Skin epidermis (tissue), 12 donors: ENCODE data around the gene TNN.
"Not testable (repeated sequence)": the region's sequence is repeated elsewhere in the genome, so short reads cannot be mapped to it uniquely, and the experiment has no call there.

Source experiments
- H3K27ac ChIP-seq, 21 experiments: fragments of 200-600 bp; sonication (generic) in 11 of 21; one replicate each; pipeline ENCODE4 v1.5.0; 2020; ENCODE audit warnings: mild to moderate bottlenecking in 3 of 21, inconsistent platforms in 2 of 21, moderate library complexity in 2 of 21
- H3K4me3 ChIP-seq, 7 experiments: fragments of 200-600 bp; sonication (generic) in 2 of 7; one replicate each; pipeline ENCODE4 v1.5.0; 2020; ENCODE audit warnings: inconsistent platforms in 2 of 7, mild to moderate bottlenecking in 2 of 7, moderate library complexity in 1 of 7

Gene TNN

GRCh38 chr1:175097361-175097760 is 29.7 kb downstream of the TNN start:
- Histone ChIP-seq H3K4me3 (no peak overlapping the region), H3K27ac (no peak overlapping the region)

- H3K4me3 ChIP-seq: no peak overlapping the region
- no peak overlapping the region for H3K27ac ChIP-seq
Observed at GRCh38 chr1:175099916-175100315, 32.3 kb downstream of the TNN start.

DNA sequence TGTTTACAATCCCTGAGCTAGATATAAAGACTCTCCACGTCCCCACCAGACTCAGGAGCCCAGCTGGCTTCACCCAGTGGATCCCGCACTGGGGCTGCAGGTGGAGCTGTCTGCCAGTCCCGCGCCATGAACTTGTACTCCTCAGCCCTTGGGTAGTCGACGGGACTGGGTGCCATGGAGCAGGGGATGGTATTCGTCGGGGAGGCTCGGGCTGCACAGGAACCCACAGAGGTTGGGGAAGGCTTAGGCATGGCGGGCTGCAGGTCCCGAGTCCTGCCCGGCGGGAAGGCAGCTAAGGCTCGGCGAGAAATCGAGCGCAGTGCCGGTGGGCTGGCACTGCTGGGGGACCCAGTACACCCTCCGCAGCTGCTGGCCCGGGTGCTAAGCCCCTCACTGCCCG is 34.5 kb downstream of the TNN start:
- H3K27ac ChIP-seq, H3K4me3 ChIP-seq: not testable (repeated sequence)

GRCh38 chr1:175106536-175106935 is 38.9 kb downstream of the TNN start:
- H3K27ac ChIP-seq, H3K4me3 ChIP-seq: not testable (repeated sequence)

DNA sequence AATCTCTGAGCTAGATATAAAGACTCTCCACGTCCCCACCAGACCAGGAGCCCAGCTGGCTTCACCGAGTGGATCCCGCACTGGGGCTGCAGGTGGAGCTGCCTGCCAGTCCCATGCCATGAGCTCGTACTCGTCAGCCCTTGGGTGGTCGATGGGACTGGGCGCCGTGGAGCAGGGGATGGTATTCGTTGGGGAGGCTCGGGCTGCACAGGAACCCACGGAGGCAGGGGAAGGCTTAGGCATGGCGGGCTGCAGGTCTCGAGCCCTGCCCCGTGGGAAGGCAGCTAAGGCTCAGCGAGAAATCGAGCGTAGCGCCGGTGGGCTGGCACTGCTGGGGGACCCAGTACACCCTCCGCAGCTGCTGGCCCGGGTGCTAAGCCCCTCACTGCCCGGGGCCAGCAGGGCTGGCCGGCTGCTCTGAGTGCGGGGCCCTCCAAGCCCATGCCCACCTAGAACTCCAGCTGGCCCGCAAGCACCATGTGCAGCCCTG is 40.7 kb downstream of the TNN start:
- not testable (repeated sequence) for H3K4me3 ChIP-seq, H3K27ac ChIP-seq

GRCh38 chr1:175114996-175115395 is 47.4 kb downstream of the TNN start:
- Histone ChIP-seq H3K27ac (no peak overlapping the region), H3K4me3 (no peak overlapping the region)

- Histone ChIP-seq H3K4me3 (no peak overlapping the region), H3K27ac (no peak overlapping the region)
Observed at GRCh38 chr1:175116210-175116798, 48.7 kb downstream of the TNN start.

- Histone ChIP-seq H3K4me3 (no peak overlapping the region), H3K27ac (no peak overlapping the region)
Observed at GRCh38 chr1:175116903-175117302, 49.3 kb downstream of the TNN start.

DNA sequence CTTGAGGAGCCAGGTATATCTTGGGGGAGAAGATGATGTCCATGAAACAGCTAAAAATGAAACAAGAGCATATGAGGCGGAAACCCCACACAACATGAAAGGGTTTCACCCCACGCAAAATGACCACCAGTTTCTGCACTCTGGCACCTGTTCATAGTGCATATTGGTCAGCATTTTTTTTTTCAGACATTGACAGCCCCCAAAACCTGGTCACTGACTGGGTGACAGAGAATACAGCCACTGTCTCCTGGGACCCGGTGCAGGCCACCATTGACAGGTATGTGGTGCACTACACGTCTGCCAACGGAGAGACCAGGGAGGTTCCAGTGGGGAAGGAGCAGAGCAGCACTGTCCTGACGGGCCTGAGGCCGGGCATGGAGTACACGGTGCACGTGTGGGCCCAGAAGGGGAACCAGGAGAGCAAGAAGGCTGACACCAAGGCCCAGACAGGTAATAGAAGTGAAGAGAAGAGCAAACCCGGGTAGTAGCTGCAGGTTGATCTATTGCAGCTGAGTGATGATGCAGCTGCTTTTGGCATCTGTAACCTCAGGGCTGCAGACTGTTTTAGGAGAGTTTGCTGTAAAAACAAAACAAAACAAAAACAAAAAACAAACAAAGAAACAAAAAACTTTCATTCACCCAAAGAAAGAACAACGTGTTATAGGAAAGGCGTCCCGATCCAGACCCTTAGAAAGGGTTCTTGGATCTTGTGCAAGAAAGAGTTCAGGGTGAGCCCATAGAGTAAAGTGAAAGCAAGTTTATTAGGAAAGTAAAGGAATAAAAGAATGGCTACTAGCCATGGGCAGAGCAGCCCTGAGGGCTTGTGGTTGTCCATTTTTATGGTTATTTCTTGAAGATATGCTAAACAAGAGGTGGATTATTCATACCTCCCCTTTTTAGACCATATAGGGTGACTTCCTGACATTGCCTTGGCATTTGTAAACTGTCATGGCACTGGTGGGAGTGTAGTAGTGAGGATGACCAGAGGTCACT is 51.0 kb downstream of the TNN start:
- H3K27ac ChIP-seq: no peak overlapping the region
- no peak overlapping the region for H3K4me3 ChIP-seq

DNA sequence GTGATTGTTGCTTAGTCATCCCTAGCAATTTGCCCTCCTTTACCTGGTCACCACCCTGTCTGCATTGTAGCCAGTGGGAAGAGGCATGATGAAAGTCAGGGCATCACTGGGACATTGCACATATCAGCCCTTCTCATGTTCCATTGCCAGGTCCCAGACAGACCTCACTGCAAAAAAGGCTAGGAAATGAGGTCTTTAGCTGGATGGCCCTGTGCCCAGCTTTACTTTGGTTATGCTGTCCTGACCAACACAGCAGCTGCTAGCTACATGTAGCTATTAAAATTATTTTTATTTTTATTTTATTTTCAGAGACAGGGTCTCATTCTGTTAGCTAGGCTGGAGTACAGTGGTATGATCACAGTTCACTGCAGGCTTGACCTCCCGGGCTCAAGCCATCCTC is 52.9 kb downstream of the TNN start:
- H3K27ac ChIP-seq: no peak overlapping the region

DNA sequence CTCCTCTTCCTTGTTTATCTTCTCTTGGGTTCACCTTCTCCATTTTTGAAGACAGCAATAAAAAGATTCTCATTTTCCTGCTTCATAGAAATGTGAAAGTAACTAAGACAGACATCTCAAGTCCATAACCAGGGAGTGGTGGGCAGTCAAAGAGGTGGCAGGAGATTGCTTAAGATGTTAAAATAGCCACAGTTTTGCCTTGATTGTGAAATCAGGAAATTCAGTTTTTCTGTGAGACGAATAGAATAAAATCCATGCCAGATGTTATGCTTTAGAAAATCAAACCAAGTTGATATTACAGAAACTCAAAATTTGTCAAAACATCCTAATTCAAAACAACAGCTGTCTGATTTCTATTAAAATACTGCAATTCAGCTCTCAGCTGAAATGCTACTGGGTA is 57.2 kb downstream of the TNN start:
- Histone ChIP-seq H3K4me3 (no peak overlapping the region), H3K27ac (peak overlapping the region in 5 of 21 experiments; percentile 19 to 50 (median 38))

More for the DNA sequence above, 52.9 kb downstream of the TNN start:
- H3K4me3 ChIP-seq: no peak overlapping the region

DNA sequence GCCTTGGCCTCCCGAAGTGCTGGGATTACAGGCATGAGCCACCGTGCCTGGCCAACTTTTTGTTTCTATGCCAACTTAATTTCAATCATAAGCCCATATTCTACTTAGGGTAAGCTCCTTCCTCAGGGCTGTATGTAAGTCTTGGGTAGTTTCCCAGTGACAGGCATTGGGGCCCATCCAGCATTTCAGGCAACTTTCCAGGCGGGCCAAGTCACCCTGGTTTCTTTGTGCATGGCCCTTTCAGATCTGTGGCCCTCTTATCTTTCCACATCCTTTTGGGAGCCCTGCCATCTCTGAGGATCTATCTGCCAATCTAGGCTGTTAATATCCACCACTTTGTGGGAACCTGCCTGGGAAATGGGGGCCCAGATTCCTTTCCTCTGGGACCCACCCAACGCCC is 58.7 kb downstream of the TNN start:
- H3K4me3 ChIP-seq: no peak overlapping the region
- peak overlapping the region in 3 of 21 experiments; percentile 16 to 43 (median 24) for H3K27ac ChIP-seq

GRCh38 chr1:175127565-175127964 is 59.9 kb downstream of the TNN start:
- Histone ChIP-seq H3K4me3 (no peak overlapping the region), H3K27ac (peak overlapping the region in 4 of 21 experiments; percentile 3 to 74 (median 5))

- no peak overlapping the region for H3K4me3 ChIP-seq
- H3K27ac ChIP-seq: peak overlapping the region in 7 of 21 experiments; percentile 28 to 75 (median 53)
Observed at GRCh38 chr1:175128523-175128922, 60.9 kb downstream of the TNN start.

DNA sequence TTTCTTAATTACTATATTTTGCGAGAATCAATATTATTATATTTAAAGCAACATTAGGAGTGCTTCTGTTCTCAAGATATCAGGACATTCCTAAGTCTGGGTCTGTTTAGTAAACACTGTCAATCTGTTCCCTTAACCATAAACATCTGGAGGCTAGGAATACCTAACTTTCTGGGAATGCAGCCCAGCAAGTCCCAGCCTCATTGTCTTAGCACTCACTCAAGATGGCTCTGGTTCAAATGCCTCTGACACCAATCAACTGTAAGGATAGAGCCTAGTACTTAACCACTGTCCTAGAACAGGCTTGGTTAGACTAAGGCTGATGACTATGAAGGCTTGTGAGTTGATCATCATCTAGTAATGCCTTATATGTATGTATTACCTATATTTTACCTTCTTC is 61.5 kb downstream of the TNN start:
- Histone ChIP-seq H3K27ac (peak overlapping the region in 11 of 21 experiments; percentile 1 to 76 (median 53)), H3K4me3 (no peak overlapping the region)

DNA sequence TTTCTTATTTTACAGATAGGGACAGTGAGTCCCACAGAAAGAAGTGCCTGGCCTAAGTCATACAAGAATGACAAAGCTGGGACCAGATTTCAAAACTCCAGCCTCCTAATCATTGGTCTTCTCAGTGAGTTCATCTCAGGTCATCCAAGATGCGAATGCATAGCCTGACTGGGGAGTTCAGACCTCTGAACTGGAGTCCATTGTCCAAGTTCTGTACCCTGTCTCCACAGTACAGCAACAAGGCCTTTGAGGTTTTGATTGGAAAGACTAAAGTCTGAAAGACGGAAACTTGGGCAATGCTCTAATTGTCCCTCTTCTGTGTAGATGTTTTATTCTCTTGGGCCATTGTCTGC is 62.0 kb downstream of the TNN start:
- Histone ChIP-seq H3K4me3 (no peak overlapping the region), H3K27ac (peak overlapping the region in 13 of 21 experiments; percentile 1 to 76 (median 53))

GRCh38 chr1:175129997-175130648 is 62.5 kb downstream of the TNN start:
- Histone ChIP-seq H3K4me3 (no peak overlapping the region), H3K27ac (peak overlapping the region in 12 of 21 experiments; percentile 22 to 76 (median 55))

GRCh38 chr1:175130649-175131045 is 63.0 kb downstream of the TNN start:
- Histone ChIP-seq H3K4me3 (no peak overlapping the region), H3K27ac (peak overlapping the region in 9 of 21 experiments; percentile 22 to 76 (median 53))

- Histone ChIP-seq H3K27ac (peak overlapping the region in 7 of 21 experiments; percentile 21 to 76 (median 59)), H3K4me3 (no peak overlapping the region)
Observed at GRCh38 chr1:175131095-175131494, 63.5 kb downstream of the TNN start.

DNA sequence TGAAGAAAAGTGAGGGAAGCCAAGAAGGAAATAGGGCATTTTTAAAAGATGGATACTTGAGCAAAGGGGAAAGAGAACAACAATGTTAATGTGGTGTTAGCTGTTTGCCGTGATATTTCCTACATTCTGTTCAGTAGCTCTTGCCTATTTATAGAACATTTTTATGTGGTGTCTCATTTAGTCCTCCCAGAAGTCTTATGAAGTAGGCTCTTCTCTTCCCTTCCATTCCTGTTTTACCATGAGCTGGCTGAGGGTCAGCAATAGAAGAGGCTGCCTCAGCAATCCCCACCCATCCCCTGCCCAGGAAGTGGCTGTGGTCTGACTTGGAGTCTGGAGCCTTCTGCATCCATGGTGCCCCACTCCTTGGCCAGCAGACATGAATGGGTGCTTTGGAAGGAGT is 64.8 kb downstream of the TNN start:
- no peak overlapping the region for H3K4me3 ChIP-seq
- peak overlapping the region in 10 of 21 experiments; percentile 8 to 63 (median 45) for H3K27ac ChIP-seq
